ENCODE results near the gene FAM163B. TPM values are rescaled to one million over a fixed set of nuclear protein-coding genes. Genes with fewer than 3 reads are reported as not detected.
"Not testable (repeated sequence)": the region's sequence is repeated elsewhere in the genome, so short reads cannot be mapped to it uniquely, and the experiment has no call there.

FAM163B gene
- total RNA-seq, 1 experiment from 2014 or later: not detected

DNA sequence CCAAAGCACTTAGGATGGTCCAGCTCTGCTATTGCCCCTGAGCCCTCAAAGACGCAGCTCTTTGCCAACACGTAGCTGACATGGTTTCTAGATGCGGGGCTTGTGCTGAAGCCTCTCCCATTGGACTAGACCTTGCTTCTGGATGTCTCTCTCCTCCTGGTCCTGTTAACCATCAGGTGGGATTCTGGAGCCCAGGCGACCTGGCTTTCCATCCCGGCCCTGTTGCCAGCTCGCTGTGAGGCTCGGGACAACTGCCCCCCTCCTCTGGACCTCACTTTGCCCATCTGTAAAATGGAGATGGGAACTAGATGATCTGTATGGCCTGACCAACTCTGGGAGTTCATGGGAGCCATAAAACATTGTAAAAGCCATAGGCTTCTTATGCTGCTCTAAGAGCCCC is 31.0 kb upstream of the FAM163B start:
- no peak for DNase-seq (ENCODE audit: low read depth)

DNA sequence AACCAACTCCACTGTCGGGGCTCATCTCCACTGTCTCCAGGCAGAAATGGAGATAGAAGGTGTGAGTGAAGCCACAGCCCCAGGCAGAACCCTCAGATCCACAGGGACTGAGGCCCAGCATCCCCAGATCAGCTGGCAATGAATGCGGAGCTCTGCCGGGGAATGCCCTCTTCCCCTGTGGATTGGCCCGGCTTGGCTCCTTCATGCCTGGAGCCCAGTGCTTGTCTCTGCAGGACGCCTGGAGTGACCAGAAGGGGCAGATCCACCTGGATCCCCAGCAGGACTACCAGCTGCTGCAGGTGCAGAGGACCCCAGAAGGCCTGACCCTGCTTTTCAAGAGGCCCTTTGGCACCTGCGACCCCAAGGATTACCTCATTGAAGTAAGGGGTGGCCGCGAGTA is 30.4 kb upstream of the FAM163B start:
- no peak for DNase-seq (ENCODE audit: low read depth)

DNA sequence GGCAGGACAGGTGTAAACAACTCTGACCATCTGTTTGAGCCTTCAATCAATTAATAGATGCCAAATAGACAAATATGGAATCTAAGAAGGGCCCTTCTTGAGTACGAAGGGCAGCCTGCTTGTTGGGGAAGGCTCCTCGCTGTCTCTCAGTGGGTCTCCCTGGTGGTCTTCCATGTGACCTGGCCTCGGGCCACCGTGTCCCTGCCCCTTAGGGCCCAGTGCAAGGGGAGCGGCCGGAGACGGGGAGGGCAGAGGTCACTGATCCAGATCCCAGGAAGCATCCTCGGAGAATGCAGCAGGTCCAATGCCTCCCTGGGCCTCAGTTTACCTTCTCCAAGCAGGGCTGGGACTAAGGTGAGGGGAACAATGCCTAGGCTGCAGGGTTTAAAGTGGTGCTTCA is 29.5 kb upstream of the FAM163B start:
- DNase-seq (ENCODE audit: low read depth): no peak

DNA sequence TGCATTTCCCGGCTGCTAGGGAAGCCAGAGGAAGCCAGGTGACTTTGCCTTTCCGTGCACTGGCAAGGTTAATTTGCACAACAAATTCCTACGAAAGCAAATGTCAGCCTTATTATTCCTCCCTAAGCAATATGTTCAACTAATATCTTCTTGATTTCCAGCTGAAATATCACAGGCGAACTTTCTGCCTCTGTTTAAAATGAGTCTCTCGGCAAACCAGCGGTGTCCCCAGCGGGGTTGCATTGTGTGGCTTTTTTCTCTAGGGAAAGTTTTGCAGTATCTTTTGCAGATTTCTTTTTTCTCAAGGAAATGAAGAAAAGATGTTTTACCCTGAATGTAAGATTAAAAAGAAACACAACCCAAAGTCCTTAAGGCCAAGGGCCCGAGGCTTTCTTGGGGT is 28.9 kb upstream of the FAM163B start:
- no peak for DNase-seq (ENCODE audit: low read depth)

DNA sequence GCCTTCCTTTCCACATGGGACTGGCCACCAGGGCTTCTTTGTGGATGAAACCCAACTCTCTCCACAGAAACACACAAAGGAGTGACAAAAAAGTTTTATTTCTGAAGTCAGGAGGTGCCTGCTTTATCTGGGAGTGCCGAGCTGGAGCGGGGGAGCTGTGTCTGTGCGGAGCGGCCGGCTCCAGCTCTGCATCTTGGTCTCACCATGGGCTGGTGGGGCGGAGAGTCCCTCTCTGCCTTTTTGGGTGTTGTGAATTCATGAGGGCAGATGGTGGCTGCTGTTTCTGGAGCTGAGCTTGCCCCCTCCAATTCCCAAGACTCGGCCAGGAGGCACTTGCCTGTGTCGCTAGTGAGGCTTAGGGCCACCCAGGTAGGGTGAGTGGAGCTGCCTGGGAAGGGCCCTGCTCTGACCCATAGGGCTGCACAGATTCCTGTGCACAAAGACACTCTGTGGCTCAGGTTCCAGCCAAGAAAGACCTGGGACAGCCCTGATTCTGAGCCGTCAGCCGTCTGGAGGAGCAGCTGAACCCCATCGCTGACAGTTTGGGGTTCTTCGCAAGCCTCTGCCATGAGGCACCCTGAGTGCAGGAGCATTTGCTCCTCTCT is 28.4 kb upstream of the FAM163B start:
- DNase-seq (ENCODE audit: low read depth): no peak

DNA sequence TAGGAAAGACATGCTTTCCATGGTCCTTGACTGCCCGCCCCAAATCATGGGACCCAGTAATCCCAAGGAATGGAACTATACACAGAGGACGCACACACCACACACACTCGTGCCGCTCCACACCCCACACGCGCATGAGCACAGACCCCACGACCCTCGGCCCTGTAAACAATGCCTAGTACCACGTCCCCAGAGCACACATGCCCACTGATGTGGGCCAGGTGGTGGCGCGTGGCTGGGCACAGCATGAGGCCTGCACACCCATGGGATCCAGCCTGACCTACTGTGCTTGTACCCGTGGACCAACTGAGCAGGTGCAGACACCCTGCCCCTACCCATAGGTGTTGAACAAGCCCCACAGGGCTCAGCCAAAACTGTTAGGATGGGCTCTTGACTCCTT is 27.7 kb upstream of the FAM163B start:
- no peak for DNase-seq (ENCODE audit: low read depth)

DNA sequence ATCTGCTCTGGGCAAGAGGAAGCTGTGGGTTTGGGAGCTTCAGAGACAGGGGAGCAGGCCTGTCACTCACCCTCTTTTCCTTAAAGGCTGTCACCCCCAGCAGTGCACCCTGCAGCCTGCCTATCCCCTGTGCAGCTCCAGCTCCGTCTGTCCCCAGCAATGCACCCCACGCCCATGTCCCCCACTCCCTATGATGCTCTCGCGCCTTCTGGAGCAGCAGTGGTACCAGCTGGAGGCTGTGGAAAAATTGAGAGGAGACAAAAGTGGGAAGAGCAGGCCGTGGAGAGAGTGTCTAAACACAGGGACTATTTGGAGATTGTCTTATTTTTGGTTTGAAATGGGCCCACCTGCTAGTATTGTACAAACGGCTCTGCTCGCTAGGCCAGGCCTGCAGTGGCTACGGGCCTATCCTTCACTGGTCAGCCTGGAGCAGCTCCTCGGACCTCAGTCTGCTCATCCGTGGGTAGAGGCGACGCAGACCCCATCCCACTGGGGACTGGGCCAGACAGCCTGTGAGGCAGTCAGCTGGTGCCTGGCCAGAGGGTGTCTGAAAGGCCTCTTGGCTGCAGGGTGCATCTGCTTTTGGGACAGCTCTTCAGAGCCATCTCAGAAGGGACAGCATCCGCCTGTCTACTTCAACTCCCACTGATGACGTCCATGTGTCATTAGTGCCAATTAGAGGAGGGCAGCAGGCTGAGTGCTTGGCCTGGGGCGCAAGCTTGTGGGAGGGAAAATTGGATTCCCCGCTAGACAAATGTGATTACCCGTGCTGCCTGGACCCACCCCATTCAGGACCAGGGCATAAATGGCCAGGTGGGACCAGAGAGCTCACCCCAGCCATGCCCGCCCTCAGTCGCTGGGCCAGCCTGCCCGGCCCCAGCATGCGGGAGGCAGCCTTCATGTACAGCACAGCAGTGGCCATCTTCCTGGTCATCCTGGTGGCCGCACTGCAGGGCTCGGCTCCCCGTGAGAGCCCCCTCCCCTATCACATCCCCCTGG is 26.6 kb upstream of the FAM163B start, which contains the start of gene DBH:
TSS of gene DBH (plus strand) at position 831 of the 999 bp plus-strand sequence. CDS start at position 840, 9 bp downstream.
- no peak for DNase-seq (ENCODE audit: low read depth)

DNA sequence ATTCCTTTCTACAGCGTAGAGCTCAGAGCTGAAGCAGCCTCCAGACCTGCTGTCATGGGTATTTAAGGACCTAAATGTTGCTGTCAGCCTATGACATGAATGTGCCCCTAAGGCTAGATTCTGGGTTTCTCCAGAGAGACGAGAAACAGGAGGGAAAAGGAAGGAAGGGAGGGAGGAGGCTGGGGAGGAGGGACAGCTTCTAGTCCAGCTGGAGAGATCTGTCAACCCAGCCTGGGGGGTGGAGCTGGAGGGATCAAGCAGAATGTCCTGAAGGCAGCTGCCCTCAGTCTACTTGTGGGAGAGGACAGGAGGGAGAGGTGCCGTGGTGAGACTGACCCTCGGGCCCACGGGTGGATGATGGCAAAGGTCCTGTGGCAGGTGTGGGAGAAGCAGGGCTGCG is 25.9 kb upstream of the FAM163B start:
- DNase-seq (ENCODE audit: low read depth): no peak

DNA sequence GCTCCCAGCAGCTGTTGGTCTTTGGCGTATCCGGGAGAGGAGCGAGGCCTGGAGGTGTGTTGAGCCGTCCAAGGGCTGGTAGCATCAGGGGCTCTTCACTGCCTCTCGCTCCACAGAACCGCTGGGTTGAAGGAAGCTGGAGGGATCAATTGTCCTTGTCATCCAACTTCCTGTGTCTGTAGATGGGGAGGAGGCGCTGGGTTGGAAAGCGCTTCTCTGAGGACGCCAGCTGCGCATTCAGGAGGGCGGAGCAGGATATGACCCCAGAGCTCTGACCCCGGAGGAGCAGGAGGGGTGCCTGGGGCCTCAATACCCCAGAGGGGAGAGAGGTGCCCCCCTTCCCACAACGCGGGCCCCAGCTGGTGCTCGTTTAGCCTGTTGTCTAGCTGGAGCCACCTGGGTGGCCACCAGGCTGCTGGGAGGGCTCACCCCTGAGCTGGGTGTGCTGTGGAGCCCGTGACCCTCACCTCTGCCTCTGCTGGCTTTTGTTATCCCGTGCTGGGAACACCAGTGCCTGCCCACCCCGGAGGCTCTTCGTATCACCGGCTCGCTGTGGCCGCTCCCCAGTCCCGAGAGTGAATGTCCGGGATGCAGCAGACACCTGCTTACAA is 25.0 kb upstream of the FAM163B start:
- DNase-seq (ENCODE audit: low read depth): no peak

DNA sequence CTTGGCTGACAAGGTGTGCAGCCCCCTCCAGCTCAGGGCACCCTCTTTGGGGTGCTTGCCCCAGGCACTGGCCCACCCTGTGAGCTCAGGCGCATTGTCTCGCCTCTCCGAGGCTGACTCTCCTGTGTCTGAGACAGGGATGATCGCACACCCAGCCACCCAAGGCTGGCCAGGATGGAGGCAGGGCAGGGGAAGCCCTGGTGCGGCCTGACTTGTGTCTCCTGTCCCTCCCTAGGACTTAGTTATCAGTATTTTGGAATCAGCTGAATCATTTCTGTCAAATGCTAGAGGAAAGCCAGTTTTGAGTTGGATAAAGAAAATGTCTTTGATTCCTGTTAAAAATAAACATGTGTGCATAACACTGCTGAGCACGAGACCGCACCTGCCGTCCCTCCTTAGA is 24.5 kb upstream of the FAM163B start:
- no peak for DNase-seq (ENCODE audit: low read depth)

DNA sequence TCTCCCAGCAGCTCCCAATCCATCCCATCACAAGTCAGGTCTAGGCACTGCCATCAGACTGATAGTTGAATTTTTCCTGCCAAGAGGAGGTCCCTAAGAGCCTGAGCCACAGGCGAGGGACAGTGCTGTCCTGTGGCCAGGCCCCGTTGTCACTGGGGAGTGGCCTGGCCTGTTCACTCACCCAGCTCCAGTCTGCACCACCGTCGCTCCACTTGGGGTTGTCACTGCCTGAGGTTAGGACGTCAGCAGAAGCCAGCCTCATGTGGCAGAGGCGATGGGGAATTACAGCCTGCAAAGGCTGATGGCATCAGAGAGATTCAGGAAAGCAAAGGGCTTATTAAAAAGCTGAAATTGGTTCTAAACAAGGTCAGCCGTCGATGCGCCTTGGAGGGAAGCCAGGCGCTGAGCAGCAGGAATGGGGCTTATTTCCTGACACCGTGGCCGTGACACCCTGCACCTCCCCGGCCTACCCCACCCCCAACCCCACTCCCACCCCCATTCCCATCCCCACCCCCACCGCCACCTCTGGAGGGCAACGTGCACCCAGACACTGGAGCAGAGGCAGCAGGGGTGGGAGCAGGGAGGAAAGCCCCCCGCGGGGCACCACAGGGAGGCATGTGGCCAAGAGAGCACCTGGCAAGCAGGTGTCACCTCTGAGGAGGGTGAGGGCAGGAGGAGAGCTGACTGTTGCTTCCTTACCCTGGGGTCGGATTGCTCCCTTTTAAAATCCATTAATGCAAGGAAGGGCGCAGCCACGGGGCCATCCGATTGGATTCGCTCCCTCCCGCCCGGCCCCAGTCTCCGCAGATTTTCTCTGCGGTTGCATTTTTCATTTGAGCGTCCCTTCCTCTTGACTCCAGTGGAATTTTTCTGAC is 23.9 kb upstream of the FAM163B start:
- no peak for DNase-seq (ENCODE audit: low read depth)

DNA sequence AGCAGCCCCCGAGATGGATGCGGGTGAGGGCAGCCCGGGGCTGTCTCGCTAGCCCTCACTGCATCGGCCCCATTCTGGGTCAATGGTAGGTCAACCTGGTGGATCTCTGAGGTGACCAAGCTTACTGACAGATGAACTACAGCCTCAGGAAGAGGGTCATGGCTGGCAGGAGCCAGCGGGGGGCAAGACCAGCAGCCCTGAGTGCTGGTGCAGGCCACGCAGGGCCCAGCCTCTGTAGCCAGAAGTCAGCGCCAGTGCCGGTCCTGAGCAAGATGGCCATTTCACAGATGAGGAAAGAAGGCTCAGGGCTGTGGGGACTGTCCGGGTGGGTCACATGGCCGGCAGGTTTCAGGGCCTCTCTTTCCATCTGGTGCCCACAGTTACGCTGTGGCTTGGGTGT is 21.9 kb upstream of the FAM163B start:
- no peak for DNase-seq (ENCODE audit: low read depth)

DNA sequence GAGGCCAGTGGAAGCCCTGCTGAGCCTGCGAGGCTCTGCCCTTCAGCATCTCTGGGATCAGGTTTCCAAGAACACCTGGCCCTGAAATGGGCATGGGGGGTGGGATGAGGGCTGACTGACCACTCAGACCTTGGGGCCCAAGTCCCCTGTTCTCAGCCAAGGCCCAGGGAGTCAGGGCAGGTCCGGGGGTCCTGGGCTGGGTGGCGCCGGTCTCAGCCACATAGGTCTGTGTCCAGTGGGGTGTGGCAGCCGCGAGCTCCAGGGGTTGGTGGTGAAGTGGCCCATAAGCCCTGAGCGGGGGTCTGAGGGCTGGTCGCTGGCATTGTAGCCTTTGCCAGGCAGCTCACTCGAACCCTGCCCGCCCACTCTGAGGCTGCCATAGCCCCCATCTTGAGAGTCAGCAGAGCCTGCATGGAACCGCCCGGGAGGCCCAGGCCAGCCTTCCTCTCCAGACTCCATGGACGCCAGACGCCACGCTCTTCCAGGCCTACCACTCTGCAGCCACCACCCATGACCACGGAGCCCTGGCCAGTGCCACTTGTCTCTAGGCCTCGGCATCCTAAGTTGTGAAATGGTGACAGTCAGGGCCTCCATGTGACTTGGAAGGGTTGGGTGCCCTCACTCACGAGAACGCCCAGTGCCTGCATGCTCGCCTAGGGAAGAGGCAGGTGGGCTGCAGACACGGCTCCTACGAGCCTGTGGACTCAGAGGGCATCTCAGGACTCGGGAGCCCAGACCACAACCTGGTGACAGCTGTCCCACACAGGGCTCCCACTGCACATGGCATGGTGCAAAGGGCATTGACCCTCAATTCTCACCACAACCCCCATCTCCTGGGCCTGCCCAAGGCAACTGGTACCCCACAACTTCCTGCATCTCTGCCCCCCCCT is 20.3 kb upstream of the FAM163B start:
- DNase-seq (ENCODE audit: low read depth): no peak

DNA sequence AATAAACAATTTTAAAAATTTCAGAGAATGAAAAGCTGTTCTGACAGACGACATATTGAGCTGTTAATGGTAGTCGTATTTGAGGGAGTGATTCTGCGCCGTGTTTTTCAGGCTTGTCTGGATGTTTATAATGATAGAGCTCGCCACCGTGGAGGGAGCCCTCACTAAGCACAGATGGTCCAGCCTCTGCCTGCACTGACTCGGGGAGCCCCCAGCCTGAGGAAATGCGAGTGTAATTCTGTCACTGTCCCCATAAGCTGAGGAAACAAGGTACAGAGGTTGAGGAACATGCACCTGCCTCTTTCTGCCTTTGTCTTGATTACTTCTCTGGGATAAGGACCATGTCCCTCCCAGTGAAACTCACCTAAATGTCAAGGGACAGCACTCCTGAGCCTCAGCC is 19.6 kb upstream of the FAM163B start:
- no peak for DNase-seq (ENCODE audit: low read depth)

DNA sequence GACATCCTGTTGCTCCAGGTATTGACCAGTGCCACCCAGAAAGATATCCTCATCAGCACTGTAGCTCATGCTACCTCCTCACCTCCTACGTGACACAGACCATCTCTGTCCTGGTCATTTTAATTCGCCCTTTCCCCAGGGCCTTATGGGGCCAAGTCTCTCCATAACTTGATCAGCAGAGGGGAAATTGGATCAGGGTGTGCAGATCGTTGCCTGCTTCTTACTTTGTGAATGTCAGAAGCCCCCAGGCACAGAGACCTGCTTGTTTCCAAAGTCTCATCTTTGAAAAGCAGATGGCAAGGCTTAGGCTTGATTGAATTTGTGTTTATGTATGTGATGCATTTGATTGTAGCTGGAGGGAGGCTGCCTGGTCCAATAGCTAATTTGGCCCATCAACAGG is 18.2 kb upstream of the FAM163B start:
- no peak for DNase-seq (ENCODE audit: low read depth)

DNA sequence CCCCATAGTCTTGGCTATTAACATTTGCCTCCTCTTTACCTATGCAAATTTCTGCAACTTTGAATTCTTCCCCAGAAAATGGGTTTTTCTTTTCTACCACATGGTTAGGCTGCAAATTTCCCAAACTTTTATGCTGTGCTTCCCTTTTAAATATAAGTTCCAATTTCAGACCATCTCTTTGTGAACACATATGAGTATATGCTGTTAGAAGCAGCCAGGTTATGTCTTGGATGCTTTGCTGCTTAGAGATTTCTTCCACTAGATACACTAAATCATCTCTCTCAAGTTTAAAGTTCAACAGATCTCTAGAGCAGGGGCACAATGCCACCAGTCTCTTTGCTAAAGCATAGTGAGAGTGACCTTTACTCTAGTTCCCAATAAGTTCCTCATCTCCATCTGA is 16.8 kb upstream of the FAM163B start:
- not testable (repeated sequence) for DNase-seq (ENCODE audit: low read depth)

DNA sequence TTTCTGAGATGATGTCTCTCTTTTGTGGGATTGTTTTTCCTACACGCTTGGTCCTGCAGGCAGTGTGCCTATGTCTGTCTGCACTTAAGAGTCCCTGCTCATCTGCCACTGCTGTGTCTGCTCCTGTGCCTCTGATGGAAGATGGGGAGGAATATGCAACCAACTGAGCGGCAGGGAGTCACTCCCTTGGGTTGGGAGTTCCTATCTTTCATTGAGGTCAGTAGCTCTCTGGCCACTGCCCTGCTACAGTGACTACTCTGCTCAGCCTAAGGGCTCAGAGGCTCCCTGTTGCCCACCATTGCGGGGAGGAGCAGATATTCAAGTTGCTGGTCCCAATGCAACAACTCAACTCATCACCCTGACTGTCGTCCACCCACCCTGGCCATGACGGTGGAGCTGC is 13.4 kb upstream of the FAM163B start:
- no peak for DNase-seq (ENCODE audit: low read depth)

DNA sequence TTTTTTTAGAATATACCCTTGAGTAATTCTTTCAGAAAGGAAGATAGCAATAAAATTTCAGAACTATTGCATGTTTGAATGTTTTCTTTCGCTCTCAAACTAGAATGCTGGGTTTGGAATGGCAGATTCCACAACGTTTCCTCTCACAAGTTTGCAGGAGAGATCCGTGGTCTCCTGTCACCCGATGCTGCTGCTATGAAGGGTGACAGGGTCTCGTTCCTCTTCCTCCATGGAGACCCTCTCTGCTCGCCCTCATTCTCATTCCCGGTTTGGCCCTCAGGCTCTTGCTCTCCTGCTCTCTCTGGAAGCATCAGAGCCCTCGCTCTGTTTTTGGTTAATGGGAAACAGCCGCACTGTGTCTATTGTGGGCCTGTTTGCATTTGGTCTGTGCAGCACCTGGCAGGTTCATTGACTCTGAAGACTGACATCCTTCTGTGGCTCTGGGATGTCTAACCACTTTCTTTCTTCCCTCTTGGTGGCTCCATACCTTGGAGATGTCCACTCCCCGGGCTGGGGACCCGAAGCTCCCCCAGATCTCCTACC is 12.6 kb upstream of the FAM163B start:
- no peak for DNase-seq (ENCODE audit: low read depth)

DNA sequence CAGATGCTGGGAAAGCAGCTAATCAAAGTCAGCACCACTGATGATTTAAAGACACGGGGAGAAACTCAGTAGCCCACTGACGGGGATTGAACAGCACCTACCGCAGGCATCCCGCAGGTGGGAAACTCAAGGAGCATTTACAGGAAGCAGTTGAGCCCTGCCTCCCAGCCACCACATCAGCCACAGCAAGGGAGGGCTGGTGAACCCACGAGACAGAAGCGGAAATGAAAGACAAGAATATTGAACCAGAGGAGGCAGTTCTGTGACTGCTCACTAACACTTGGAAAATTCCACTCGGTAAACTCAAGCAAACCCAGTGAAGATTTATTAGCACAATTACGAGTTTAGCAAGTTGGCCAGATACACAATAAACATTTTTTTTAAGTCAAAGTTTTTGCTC is 10.6 kb upstream of the FAM163B start:
- no peak for DNase-seq (ENCODE audit: low read depth)

DNA sequence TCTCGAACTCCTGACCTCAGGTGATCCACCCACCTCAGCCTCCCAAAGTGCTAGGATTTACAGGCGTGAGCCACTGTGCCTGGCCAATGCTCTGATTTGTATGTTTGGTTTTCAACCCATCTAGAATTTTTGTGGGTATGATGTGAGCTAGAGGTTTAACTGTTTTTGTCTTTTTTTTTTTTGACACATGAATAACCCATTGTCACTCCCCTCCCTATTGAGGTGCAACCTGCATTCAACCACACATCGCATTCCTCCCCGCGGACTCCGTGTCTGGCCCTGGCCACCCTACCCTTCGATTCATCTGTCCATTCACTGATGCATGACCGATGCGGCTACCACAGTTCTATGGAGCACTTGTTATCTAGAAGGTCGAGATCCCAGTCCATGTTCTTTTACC is 9.5 kb upstream of the FAM163B start:
- no peak for DNase-seq (ENCODE audit: low read depth)
